Peyer's patch (tissue), 4 donors: ENCODE measurements around the gene TMCO4.

Source experiments
- CTCF ChIP-seq, 6 experiments: fragments of 450-650 bp in 4 of 6; fragments of 200-600 bp in 2 of 6; sonication (generic) in 1 of 6; IDR thresholded peaks; one replicate each; pipeline ENCODE4 v1.5.1; 2017 to 2019; ENCODE audit warnings: antibody characterized with exemption in 6 of 6, mild to moderate bottlenecking in 3 of 6, moderate library complexity in 1 of 6
- POLR2A ChIP-seq, 2 donors: fragments of 450-650 bp; IDR thresholded peaks; one replicate each; pipeline ENCODE4 v1.5.1; 2017; ENCODE audit warnings: antibody characterized with exemption in 2 of 2, mild to moderate bottlenecking in 2 of 2, moderate library complexity in 2 of 2

GRCh38 chr1:19647643-19648042 lies 152.1 kb downstream of the TMCO4 start:
- TF ChIP-seq CTCF (IDR thresholded peaks at IDR 0.05) (no peak), POLR2A (IDR thresholded peaks at IDR 0.05) (no peak)
